ENCODE data around the gene LAMB3. TPM values are rescaled to one million over a fixed set of nuclear protein-coding genes. Genes with fewer than 3 reads are reported as not detected.

The LAMB3 gene
- total RNA-seq, 2 experiments from 2014 or later, result 0.60 to 0.70 TPM

DNA sequence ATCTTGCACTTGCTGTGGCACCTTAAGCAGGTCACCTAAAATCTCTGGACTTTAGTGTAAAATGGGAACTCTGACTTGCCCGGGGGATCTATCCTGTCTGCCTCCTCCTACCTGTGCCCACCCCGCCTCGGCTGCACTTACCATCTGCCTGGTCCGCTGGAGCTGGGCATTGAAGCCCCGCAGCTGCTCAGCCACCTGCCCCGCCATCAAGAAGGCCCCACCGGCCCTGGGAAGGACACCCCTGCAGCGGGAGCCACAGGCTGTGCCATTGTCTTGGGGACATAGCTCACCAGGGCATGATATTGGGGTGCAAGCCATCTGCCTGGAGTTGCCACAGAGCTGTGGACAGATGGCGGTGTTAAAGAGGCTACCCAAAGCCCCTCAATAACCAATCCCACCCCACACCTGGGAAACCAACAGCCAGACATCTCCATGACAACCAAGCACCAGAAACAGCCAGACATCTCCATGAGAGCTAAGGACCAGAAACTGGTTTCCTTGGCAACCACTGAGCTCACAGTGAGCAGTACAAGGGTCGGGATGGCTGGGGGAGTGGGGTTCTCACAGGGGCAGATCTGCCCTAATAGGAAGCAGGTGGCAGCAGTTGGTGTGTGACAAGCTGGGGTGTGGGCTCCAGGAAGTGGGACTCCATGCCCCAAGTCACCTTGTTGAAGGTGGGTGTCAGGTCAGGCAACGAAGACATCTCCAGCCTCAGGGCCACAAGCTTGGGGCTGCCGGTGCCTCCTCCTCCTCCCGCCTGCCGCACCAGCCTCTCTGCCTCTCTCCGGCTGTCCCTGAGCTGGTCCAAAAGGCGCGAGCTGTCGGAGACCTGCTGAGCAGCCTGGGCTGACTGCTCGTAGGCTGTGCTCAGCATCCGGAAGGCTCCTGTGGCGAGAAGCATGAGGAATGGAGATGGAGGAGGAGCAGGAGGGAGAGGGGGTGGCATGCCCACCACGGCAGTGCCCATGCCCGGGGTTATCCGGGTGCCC, 29.1 kb downstream of the LAMB3 start:
- no peak for DNase-seq
- ATAC-seq, result no peak
- Mint-ChIP-seq H3K9me3 (no peaks in the 10 kb centered on the region), H3K4me3 (no peak overlapping the region), H3K4me1 (ENCODE audit: low read depth) (no peaks in the 10 kb centered on the region), H3K36me3 (ENCODE audit: low read depth) (no peaks in the 10 kb centered on the region), H3K27ac (no peak overlapping the region), H3K27me3 (peaks cover 2% of the 10 kb centered on the region)
- intact Hi-C loops (cut with micrococcal nuclease), result no loop called here
- CTCF ChIA-PET, result interaction anchor here (0.9 to 2.8 kb wide), 3 partner anchors 11 to 21 kb away, joined by 3 to 10 read pairs (median 6); no protein-coding TSS in a partner anchor
- TF ChIP-seq, protein P1, sequence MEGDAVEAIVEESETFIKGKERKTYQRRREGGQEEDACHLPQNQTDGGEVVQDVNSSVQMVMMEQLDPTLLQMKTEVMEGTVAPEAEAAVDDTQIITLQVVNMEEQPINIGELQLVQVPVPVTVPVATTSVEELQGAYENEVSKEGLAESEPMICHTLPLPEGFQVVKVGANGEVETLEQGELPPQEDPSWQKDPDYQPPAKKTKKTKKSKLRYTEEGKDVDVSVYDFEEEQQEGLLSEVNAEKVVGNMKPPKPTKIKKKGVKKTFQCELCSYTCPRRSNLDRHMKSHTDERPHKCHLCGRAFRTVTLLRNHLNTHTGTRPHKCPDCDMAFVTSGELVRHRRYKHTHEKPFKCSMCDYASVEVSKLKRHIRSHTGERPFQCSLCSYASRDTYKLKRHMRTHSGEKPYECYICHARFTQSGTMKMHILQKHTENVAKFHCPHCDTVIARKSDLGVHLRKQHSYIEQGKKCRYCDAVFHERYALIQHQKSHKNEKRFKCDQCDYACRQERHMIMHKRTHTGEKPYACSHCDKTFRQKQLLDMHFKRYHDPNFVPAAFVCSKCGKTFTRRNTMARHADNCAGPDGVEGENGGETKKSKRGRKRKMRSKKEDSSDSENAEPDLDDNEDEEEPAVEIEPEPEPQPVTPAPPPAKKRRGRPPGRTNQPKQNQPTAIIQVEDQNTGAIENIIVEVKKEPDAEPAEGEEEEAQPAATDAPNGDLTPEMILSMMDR (IDR thresholded peaks at IDR 0.05), result no peak
- POLR2A ChIA-PET, result no interaction called here

DNA sequence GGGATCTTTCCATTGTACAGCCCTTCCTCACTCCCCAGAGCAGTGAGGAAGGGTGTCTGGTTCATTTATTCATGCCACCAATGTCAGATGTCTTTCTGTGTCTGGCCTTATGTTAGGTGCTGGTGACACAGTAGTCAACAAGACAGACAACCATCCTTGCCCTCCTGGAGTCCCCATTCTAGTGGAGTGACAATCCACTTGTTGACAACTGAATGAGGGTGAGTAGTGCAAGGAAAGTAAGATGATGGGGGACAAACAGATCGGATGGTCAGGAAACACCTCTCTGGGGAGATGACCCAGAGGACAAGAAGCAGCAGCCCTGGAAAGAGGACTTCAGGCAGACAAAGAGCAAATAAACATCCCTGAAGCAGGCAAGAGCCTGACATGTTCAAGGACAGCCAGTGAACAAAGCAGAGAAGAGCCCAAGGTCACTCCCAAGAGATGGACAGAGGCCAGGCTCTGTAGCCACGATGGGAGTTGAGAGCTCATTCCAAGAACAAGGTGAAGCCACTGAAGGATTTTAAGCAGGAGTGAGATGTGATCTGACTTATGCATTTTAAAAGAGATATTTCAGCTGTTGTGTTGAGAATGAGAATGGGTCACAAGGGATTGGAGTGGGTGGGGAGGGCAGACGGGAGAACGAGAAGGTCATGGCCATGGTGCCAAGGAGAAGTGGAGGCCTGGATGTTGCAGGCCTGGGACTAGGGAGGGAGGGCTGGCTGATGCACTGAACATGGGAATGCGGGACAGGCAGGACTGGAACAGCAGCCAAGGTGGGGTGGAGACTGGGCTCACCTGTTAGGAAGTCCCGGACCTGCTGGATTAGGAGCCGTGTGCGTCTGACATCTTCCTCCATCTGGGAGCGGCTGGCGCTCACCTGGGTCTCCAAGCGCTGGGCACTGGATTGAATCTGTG, 30.2 kb downstream of the LAMB3 start:
- CTCF ChIA-PET, result no interaction called here
- TF ChIP-seq, protein P1 (IDR thresholded peaks at IDR 0.05), result no peak
- H3K4me3 Mint-ChIP-seq, result no peak overlapping the region
- H3K27me3 Mint-ChIP-seq, result no peaks in the 10 kb centered on the region
- ATAC-seq, result no peak
- no peak overlapping the region for H3K27ac Mint-ChIP-seq
- no peak for DNase-seq
- POLR2A ChIA-PET, result no interaction called here
- H3K4me1 Mint-ChIP-seq (ENCODE audit: low read depth), result no peaks in the 10 kb centered on the region
- no peaks in the 10 kb centered on the region for H3K9me3 Mint-ChIP-seq
- no peaks in the 10 kb centered on the region for H3K36me3 Mint-ChIP-seq (ENCODE audit: low read depth)
- intact Hi-C loops (cut with micrococcal nuclease), result no loop called here

DNA sequence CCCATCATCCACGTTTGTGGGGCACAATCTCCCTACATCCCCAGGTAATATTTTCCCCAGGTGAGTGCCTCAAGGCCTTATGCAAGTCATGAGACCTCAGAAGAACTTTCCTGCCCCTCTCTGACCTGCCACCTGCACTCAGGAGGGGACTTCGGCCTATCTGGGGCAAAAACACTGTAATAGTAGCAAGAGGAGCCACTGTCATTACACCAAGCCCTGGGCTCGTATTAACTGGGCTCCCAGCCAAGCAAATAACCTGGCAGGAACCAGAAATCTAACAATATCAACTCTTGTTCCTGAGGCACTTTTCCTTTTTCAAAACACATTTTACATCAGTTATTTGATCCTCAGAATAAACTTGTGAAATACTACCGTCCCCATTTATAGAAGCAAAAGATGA, 30.9 kb downstream of the LAMB3 start:
- Mint-ChIP-seq H3K36me3 (ENCODE audit: low read depth) (no peaks in the 10 kb centered on the region), H3K9me3 (no peaks in the 10 kb centered on the region), H3K4me1 (ENCODE audit: low read depth) (no peaks in the 10 kb centered on the region), H3K27me3 (no peaks in the 10 kb centered on the region), H3K27ac (no peak overlapping the region), H3K4me3 (no peak overlapping the region)
- TF ChIP-seq, protein P1 (IDR thresholded peaks at IDR 0.05), result no peak
- ChIA-PET CTCF (no interaction called here), POLR2A (no interaction called here)
- DNase-seq, result no peak
- intact Hi-C loops (cut with micrococcal nuclease), result no loop called here
- ATAC-seq, result no peak

DNA sequence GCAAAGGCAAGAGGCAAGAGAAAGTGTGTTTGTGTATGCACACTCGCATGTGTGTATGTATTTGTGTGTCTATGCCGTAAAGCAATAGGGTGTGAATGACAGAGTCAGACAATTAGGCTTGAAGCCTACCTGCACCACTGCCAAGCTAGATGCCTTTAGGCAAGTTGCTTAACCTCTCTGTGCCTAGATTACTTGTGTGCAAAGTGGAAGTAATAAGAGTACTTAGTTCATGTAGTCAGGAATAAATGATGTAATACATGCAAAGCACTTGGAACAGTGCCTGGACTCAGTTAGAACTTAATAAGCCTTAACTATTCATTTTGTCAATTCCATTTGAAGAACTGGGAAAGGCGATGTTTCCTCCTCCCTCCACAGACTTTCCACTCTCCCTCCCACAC, 31.7 kb downstream of the LAMB3 start:
- CTCF ChIA-PET, result interaction anchor here (1.5 kb wide), 1 partner anchor 20 kb away, joined by 3 read pairs; no protein-coding TSS in a partner anchor
- intact Hi-C loops (cut with micrococcal nuclease), result no loop called here
- Mint-ChIP-seq H3K9me3 (no peaks in the 10 kb centered on the region), H3K4me1 (ENCODE audit: low read depth) (no peaks in the 10 kb centered on the region), H3K27ac (no peak overlapping the region), H3K36me3 (ENCODE audit: low read depth) (no peaks in the 10 kb centered on the region), H3K27me3 (no peaks in the 10 kb centered on the region), H3K4me3 (no peak overlapping the region)
- TF ChIP-seq, protein P1 (IDR thresholded peaks at IDR 0.05), result no peak
- DNase-seq, result no peak
- ATAC-seq, result no peak
- POLR2A ChIA-PET, result no interaction called here
